H9 (cell line): ENCODE results near the gene DNMBP. TPM values are rescaled to one million over a fixed set of nuclear protein-coding genes. Genes with fewer than 3 reads are reported as not detected.

Experiments used
- DNase-seq: peaks from one replicate; pipeline ENCODE4 v3.0.0-alpha.2; 2017
- H2AFZ ChIP-seq: one replicate; pipeline ENCODE4 v1.6.1; 2013; ENCODE audit warnings: mild to moderate bottlenecking, low read length, control low read depth, moderate library complexity
- H2AK5ac ChIP-seq: 2 replicates; pipeline ENCODE4 v1.6.1; 2013; ENCODE audit warnings: low read length, control low read depth, mixed read lengths; ENCODE audit not compliant: insufficient read length
- H2BK120ac ChIP-seq: one replicate; pipeline ENCODE4 v1.6.1; 2013; ENCODE audit warnings: low read depth, mild to moderate bottlenecking, low read length, control low read depth, inconsistent platforms; ENCODE audit not compliant: poor library complexity, severe bottlenecking
- H2BK12ac ChIP-seq: 2 replicates; pipeline ENCODE4 v1.6.1; 2013; ENCODE audit warnings: low read length, control low read depth, mixed read lengths, low read depth; ENCODE audit not compliant: insufficient read length
- H2BK15ac ChIP-seq: 2 replicates; pipeline ENCODE4 v1.6.1; 2013; ENCODE audit warnings: low read depth, low read length, control low read depth
- H2BK20ac ChIP-seq: one replicate; pipeline ENCODE4 v1.6.1; 2013; ENCODE audit warnings: low read depth, mild to moderate bottlenecking, low read length, control low read depth, inconsistent platforms; ENCODE audit not compliant: poor library complexity, severe bottlenecking
- H2BK5ac ChIP-seq: 2 replicates; pipeline ENCODE4 v1.6.1; 2013; ENCODE audit warnings: low read length, control low read depth, mixed read lengths; ENCODE audit not compliant: insufficient read length
- H3K14ac ChIP-seq: 2 replicates; pipeline ENCODE4 v1.6.1; 2013; ENCODE audit warnings: low read length, control low read depth; ENCODE audit not compliant: insufficient read depth
- H3K18ac ChIP-seq: 2 replicates; pipeline ENCODE4 v1.6.1; 2013; ENCODE audit warnings: low read depth, mild to moderate bottlenecking, mixed read lengths, low read length, control low read depth; ENCODE audit not compliant: insufficient read length
- H3K23ac ChIP-seq: 2 replicates; pipeline ENCODE4 v1.6.1; 2013; ENCODE audit warnings: low read length, control low read depth, mixed read lengths, low read depth; ENCODE audit not compliant: insufficient read length
- H3K23me2 ChIP-seq: 2 replicates; pipeline ENCODE4 v1.6.1; 2013; ENCODE audit warnings: low read depth, mild to moderate bottlenecking, mixed read lengths, low read length, control low read depth; ENCODE audit not compliant: insufficient read length, poor library complexity, severe bottlenecking
- H3K27ac ChIP-seq: 2 replicates; pipeline ENCODE4 v1.5.1; 2013; ENCODE audit warnings: low read length, control low read depth, mixed read lengths, low read depth; ENCODE audit not compliant: insufficient read length
- H3K27me3 ChIP-seq: 2 replicates; pipeline ENCODE4 v1.6.1; 2013; ENCODE audit warnings: low read length, control low read depth, inconsistent platforms; ENCODE audit not compliant: insufficient read depth
- H3K4ac ChIP-seq: 2 replicates; pipeline ENCODE4 v1.6.1; 2013; ENCODE audit warnings: low read depth, mild to moderate bottlenecking, control low read depth, inconsistent platforms, low read length, moderate library complexity
- H3K4me1 ChIP-seq: 2 replicates; pipeline ENCODE4 v1.6.1; 2013; ENCODE audit warnings: low read length, control low read depth, inconsistent platforms; ENCODE audit not compliant: insufficient read depth
- H3K4me2 ChIP-seq: 2 replicates; pipeline ENCODE4 v1.6.1; 2013; ENCODE audit warnings: low read length, control low read depth, mixed read lengths; ENCODE audit not compliant: insufficient read length, insufficient read depth
- H3K56ac ChIP-seq: 2 replicates; pipeline ENCODE4 v1.6.1; 2013; ENCODE audit warnings: low read depth, mild to moderate bottlenecking, mixed read lengths, low read length, control low read depth; ENCODE audit not compliant: insufficient read length
- H3K79me1 ChIP-seq: 2 replicates; pipeline ENCODE4 v1.6.1; 2013; ENCODE audit warnings: low read depth, mild to moderate bottlenecking, moderate library complexity, low read length, control low read depth, inconsistent platforms; ENCODE audit not compliant: insufficient read depth, poor library complexity, severe bottlenecking
- H3K79me2 ChIP-seq: 2 replicates; pipeline ENCODE4 v1.6.1; 2013; ENCODE audit warnings: low read length, control low read depth, inconsistent platforms; ENCODE audit not compliant: insufficient read depth
- H3K9ac ChIP-seq: 2 replicates; pipeline ENCODE4 v1.6.1; 2013; ENCODE audit warnings: low read length, control low read depth, mixed read lengths; ENCODE audit not compliant: insufficient read length; ENCODE audit errors: extremely low read depth
- H3K9me3 ChIP-seq: one replicate; pipeline ENCODE4 v1.6.1; 2013; ENCODE audit warnings: low read depth, low read length, inconsistent platforms; ENCODE audit not compliant: control insufficient read depth
- H3T11ph ChIP-seq: one replicate; pipeline ENCODE4 v1.6.1; 2013; ENCODE audit warnings: mild to moderate bottlenecking, low read length, control low read depth, inconsistent platforms
- H4K20me1 ChIP-seq: one replicate; pipeline ENCODE4 v1.6.1; 2013; ENCODE audit not compliant: control insufficient read depth, insufficient read length, insufficient read depth
- H4K5ac ChIP-seq: 2 replicates; pipeline ENCODE4 v1.6.1; 2013; ENCODE audit warnings: low read depth, mild to moderate bottlenecking, mixed read lengths, low read length, control low read depth; ENCODE audit not compliant: insufficient read length
- H4K8ac ChIP-seq: replicated peaks from 2 replicates; pipeline ENCODE4 v1.6.1; 2013; ENCODE audit warnings: low read length, control low read depth, mixed read lengths, low read depth; ENCODE audit not compliant: insufficient read length
- H4K91ac ChIP-seq: 2 replicates; pipeline ENCODE4 v1.6.1; 2013; ENCODE audit warnings: low read depth, mild to moderate bottlenecking, moderate library complexity, mixed read lengths, low read length, control low read depth; ENCODE audit not compliant: insufficient read length
- H3K27ac Mint-ChIP-seq, 3 experiments: 2 replicates in 2 of 3; 3 replicates in 1 of 3; pipeline ENCODE4 v1.8.0; 2020 to 2021; ENCODE audit warnings: mixed read lengths in 3 of 3, mild to moderate bottlenecking in 1 of 3, moderate library complexity in 1 of 3
- H3K27me3 Mint-ChIP-seq: 2 replicates; pipeline ENCODE4 v1.8.0; 2021; ENCODE audit warnings: low read depth, mild to moderate bottlenecking, moderate library complexity, mixed read lengths
- H3K36me3 Mint-ChIP-seq, 3 experiments: 2 replicates in 2 of 3; 3 replicates in 1 of 3; pipeline ENCODE4 v1.8.0; 2020 to 2021; ENCODE audit warnings: low read depth in 3 of 3, mixed read lengths in 3 of 3; ENCODE audit not compliant: insufficient read depth in 1 of 3
- H3K4me1 Mint-ChIP-seq, 2 experiments: 2 replicates each; pipeline ENCODE4 v1.8.0; 2020; ENCODE audit warnings: mixed read lengths in 2 of 2
- H3K4me3 Mint-ChIP-seq, 2 experiments: 2 replicates in 1 of 2; 3 replicates in 1 of 2; pipeline ENCODE4 v1.8.0; 2020 to 2021; ENCODE audit warnings: mild to moderate bottlenecking in 2 of 2, mixed read lengths in 2 of 2, moderate library complexity in 1 of 2
- H3K9me3 Mint-ChIP-seq, 2 experiments: 2 replicates in 1 of 2; 3 replicates in 1 of 2; pipeline ENCODE4 v1.8.0; 2020; ENCODE audit warnings: mild to moderate bottlenecking in 2 of 2, mixed read lengths in 2 of 2, moderate library complexity in 1 of 2
- CTCF ChIP-seq: fragments of 200-600 bp; sonication (generic); conservative IDR thresholded peaks from 3 replicates; pipeline ENCODE4 v1.8.0; 2021; ENCODE audit warnings: antibody characterized with exemption, mild to moderate bottlenecking
- WGBS: extraction: QIAGEN DNeasy Blood & Tissue Kit; methylation state at CpG from one replicate; pipeline ENCODE4 v1.1.7; 2013; ENCODE audit warnings: missing lambda C conversion rate, low lambda C conversion rate, mixed read lengths; ENCODE audit not compliant: insufficient read length; ENCODE audit errors: extremely low coverage; 5-methylcytosine and 5-hydroxymethylcytosine counted together
- total RNA-seq: library from RNA; stranded (reverse); gene quantifications from 2 replicates; pipeline ENCODE4 v1.2.1, GENCODE V29; 2021

Gene DNMBP
- total RNA-seq, 1 experiment from 2014 or later, result 25.6 TPM

GRCh38 chr10:99854860-99855259, 154.9 kb downstream of the DNMBP start:
- H4K91ac ChIP-seq, result no peak overlapping the region
- no peak overlapping the region for H2AFZ ChIP-seq
- no peaks in the 10 kb centered on the region for H3K79me1 ChIP-seq
- H3K14ac ChIP-seq, result no peak overlapping the region
- no CpG with 5 or more reads among the region's 6 CpGs for WGBS
- DNase-seq, result no peak
- no peak overlapping the region for H2BK5ac ChIP-seq
- no peak overlapping the region for H3K23ac ChIP-seq
- no peak overlapping the region for H4K8ac ChIP-seq
- H3K18ac ChIP-seq, result no peak overlapping the region
- no peak overlapping the region for H3K27ac ChIP-seq
- H3K4ac ChIP-seq, result no peak overlapping the region
- peak; percentile 49 for TF ChIP-seq CTCF
- Mint-ChIP-seq H3K36me3 (no peaks in the 10 kb centered on the region), H3K27me3 (peaks cover 1% of the 10 kb centered on the region; the same call in 1 of the 2 replicates), H3K4me3 (no peak overlapping the region), H3K4me1 (peaks cover 32 to 41% of the 10 kb centered on the region in 2 experiments), H3K9me3 (no peaks in the 10 kb centered on the region), H3K27ac (peak overlapping the region in 1 of 3 experiments; percentile 19; a peak in 2 of 7 replicates)
- H3K9me3 ChIP-seq, result no peaks in the 10 kb centered on the region
- no peaks in the 10 kb centered on the region for H4K20me1 ChIP-seq
- H3K4me1 ChIP-seq, result peaks cover 7% of the 10 kb centered on the region
- H2BK15ac ChIP-seq, result no peak overlapping the region
- H2AK5ac ChIP-seq, result no peak overlapping the region
- H3K23me2 ChIP-seq, result no peaks in the 10 kb centered on the region
- no peak overlapping the region for H3K9ac ChIP-seq
- no peak overlapping the region for H2BK20ac ChIP-seq
- H3K79me2 ChIP-seq, result no peaks in the 10 kb centered on the region
- no peak overlapping the region for H2BK12ac ChIP-seq
- no peak overlapping the region for H3K4me2 ChIP-seq
- H4K5ac ChIP-seq, result no peak overlapping the region
- no peaks in the 10 kb centered on the region; the same call in 1 of the 2 replicates for H3K27me3 ChIP-seq
- no peak overlapping the region for H3T11ph ChIP-seq
- H3K56ac ChIP-seq, result no peak overlapping the region
- H2BK120ac ChIP-seq, result no peak overlapping the region
